ENCODE measurements around the gene C3orf80.

DNA sequence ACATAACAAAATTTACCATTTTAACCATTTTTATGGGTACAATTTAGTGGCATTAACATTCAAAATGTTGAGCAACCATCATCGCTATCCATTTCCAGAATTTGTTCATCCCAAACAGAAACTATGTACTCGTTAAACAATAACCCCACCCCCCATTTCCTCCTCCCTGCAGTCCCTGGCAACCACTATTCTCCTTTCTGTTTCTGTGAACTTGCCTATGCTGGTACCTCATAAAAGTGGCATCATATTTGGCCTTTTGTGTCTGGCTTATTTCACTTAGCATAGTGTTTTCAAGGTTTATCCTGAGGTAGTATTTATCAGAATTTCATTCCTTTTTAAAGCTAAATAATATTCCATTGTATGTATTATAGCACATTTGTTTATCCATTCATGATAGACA, 32.4 kb downstream of the C3orf80 start:
- TF ChIP-seq, protein P1, sequence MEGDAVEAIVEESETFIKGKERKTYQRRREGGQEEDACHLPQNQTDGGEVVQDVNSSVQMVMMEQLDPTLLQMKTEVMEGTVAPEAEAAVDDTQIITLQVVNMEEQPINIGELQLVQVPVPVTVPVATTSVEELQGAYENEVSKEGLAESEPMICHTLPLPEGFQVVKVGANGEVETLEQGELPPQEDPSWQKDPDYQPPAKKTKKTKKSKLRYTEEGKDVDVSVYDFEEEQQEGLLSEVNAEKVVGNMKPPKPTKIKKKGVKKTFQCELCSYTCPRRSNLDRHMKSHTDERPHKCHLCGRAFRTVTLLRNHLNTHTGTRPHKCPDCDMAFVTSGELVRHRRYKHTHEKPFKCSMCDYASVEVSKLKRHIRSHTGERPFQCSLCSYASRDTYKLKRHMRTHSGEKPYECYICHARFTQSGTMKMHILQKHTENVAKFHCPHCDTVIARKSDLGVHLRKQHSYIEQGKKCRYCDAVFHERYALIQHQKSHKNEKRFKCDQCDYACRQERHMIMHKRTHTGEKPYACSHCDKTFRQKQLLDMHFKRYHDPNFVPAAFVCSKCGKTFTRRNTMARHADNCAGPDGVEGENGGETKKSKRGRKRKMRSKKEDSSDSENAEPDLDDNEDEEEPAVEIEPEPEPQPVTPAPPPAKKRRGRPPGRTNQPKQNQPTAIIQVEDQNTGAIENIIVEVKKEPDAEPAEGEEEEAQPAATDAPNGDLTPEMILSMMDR (IDR thresholded peaks at IDR 0.05 in 8 of 11, conservative IDR thresholded peaks at IDR 0.05 in 3 of 11), result no peak
- no peak for TF ChIP-seq POLR2AphosphoS5 (IDR thresholded peaks at IDR 0.05)
- TF ChIP-seq POLR2A (IDR thresholded peaks at IDR 0.05), result no peak

Data from spleen (tissue), 7 donors.